ENCODE results near the gene FRY. TPM values are rescaled to one million over a fixed set of nuclear protein-coding genes. Genes with fewer than 3 reads are reported as not detected.

The FRY gene
- total and polyA plus RNA-seq, 9 of the 15 experiments (the other 6 are each of a cell fraction or from before 2014, with no cell fraction given), result 0.03 to 0.31 (median 0.11) TPM; not detected in 3

- POLR2A ChIA-PET, result interaction anchor here (0.9 kb wide), 1 partner anchor 17 kb away, joined by 3 read pairs; no protein-coding TSS in a partner anchor
- ATAC-seq, result no peak
- no peaks in the 10 kb centered on the region for H3K4me1 ChIP-seq (replicated peaks in 1 of 2; ENCODE audit: control insufficient read depth in 2 of 2, insufficient read depth in 2 of 2, low read length in 2 of 2)
- no peak overlapping the region for H3K9ac ChIP-seq (ENCODE audit: insufficient read depth in 1 of 2, low read depth in 2 of 2, low read length in 2 of 2)
- WGBS (ENCODE audit: insufficient coverage, low coverage, missing lambda C conversion rate), result 0% methylated on average over 3 of the region's 4 CpGs
- BruUV-seq (replicated peaks), result no TSS peak
- no peaks in the 10 kb centered on the region for H3K9me3 ChIP-seq (replicated peaks; ENCODE audit: control insufficient read depth, insufficient read depth, low read depth, low read length)
- in situ Hi-C loops (cut with MboI) (no loop called here), intact Hi-C loops (cut with micrococcal nuclease) (no loop called here)
- CTCF ChIA-PET (ENCODE audit: low intra/inter-chr PET ratio), result no interaction called here
- no peaks in the 10 kb centered on the region for H3K36me3 ChIP-seq (ENCODE audit: control insufficient read depth, insufficient read depth, low read length)
- no peak overlapping the region for H2AFZ ChIP-seq (ENCODE audit: low read depth, low read length)
- no peak for DNase-seq (ENCODE audit: extremely low read depth in 1 of 4, low spot score in 3 of 4)
- no peaks in the 10 kb centered on the region for H3K9me1 ChIP-seq (ENCODE audit: control insufficient read depth, insufficient read depth, low read length)
- no peaks in the 10 kb centered on the region for H4K20me1 ChIP-seq (replicated peaks; ENCODE audit: control insufficient read depth, insufficient read depth, low read length)
- no peak overlapping the region for H3K27ac ChIP-seq (ENCODE audit: extremely low read depth, low read depth, low read length)
- peaks cover 0 to 12% of the 10 kb centered on the region in 2 experiments; a peak in 3 of 5 replicates for H3K27me3 ChIP-seq (ENCODE audit: control insufficient read depth in 2 of 2, insufficient read depth in 2 of 2, low read length in 2 of 2)
- no peak overlapping the region for H3K4me3 ChIP-seq
- no peak for FAIRE-seq
- H3K79me2 ChIP-seq (ENCODE audit: control insufficient read depth, insufficient read depth, low read length), result no peaks in the 10 kb centered on the region
- no peak overlapping the region for H3K4me2 ChIP-seq (ENCODE audit: insufficient read depth, low read length)
- no peak for TF ChIP-seq XRCC5 (IDR thresholded peaks at IDR 0.05; ENCODE audit: low read depth, low read length)
- TF ChIP-seq POLR2AphosphoS5 (IDR thresholded peaks at IDR 0.05; ENCODE audit: control insufficient read depth, insufficient read depth, low read depth, low read length), result no peak
- no peak for TF ChIP-seq MAZ (CRISPR knock-in tag; conservative IDR thresholded peaks at IDR 0.05 in 1 of 2, IDR thresholded peaks at IDR 0.05 in 1 of 2)
- TF ChIP-seq CGGBP1 (CRISPR knock-in tag; IDR thresholded peaks at IDR 0.05), result no peak
- TF ChIP-seq ZNF318 (IDR thresholded peaks at IDR 0.05; ENCODE audit: borderline replicate concordance in 1 of 2, low read depth in 1 of 2), result no peak
- TF ChIP-seq ZNF316 (IDR thresholded peaks at IDR 0.05), result no peak
- no peak for TF ChIP-seq BRF2 (IDR thresholded peaks at IDR 0.05; ENCODE audit: borderline replicate concordance, insufficient read depth, insufficient read length)
- no peak for TF ChIP-seq YBX1 (IDR thresholded peaks at IDR 0.05)
- no peak for TF ChIP-seq RNF2 (IDR thresholded peaks at IDR 0.05)
- TF ChIP-seq RUNX1 (IDR thresholded peaks at IDR 0.05; ENCODE audit: low read depth), result no peak
- TF ChIP-seq RBBP5 (IDR thresholded peaks at IDR 0.05; ENCODE audit: borderline replicate concordance, insufficient read depth, low read length, poor library complexity, severe bottlenecking), result no peak
Observed at GRCh38 chr13:32205431-32206096, 174.0 kb downstream of the FRY start.

Measured in K562 (cell line).